HG03460 (cell line): ENCODE data around the gene ZNHIT2.
A peak's percentile ranks its signal among the peaks of the same experiment; 100 is the strongest.
"Not testable (repeated sequence)": the region's sequence is repeated elsewhere in the genome, so short reads cannot be mapped to it uniquely, and the experiment has no call there.

Source experiments
- ATAC-seq: cut with Tn5 transposase; IDR thresholded peaks from one replicate; pipeline ENCODE4 v1.9.1; 2021; ENCODE audit not compliant: unreplicated experiment

ZNHIT2 gene

GRCh38 chr11:65121447-65121864, 4.0 kb upstream of the ZNHIT2 start:
- no peak for ATAC-seq

GRCh38 chr11:65120831-65121230, 3.3 kb upstream of the ZNHIT2 start:
- ATAC-seq, result no peak

GRCh38 chr11:65119670-65119995, 2.1 kb upstream of the ZNHIT2 start:
- no peak for ATAC-seq

- not testable (repeated sequence) for ATAC-seq
Measured at GRCh38 chr11:65118891-65119669, 1.6 kb upstream of the ZNHIT2 start.

GRCh38 chr11:65118097-65118837, 766 bp upstream of the ZNHIT2 start:
- ATAC-seq, result no peak

- no peak for ATAC-seq
Measured at GRCh38 chr11:65116370-65117205, 913 bp downstream of the ZNHIT2 start.

- no peak for ATAC-seq
Measured at GRCh38 chr11:65115361-65116082, 2.0 kb downstream of the ZNHIT2 start.

- no peak for ATAC-seq
Measured at GRCh38 chr11:65114538-65115171, 2.8 kb downstream of the ZNHIT2 start.

- ATAC-seq, result no peak
Measured at GRCh38 chr11:65113839-65114238, 3.7 kb downstream of the ZNHIT2 start.

- ATAC-seq, result no peak
Measured at GRCh38 chr11:65113361-65113756, 4.1 kb downstream of the ZNHIT2 start.

GRCh38 chr11:65112546-65113360, 4.7 kb downstream of the ZNHIT2 start:
- peak; percentile 41 for ATAC-seq

- peak; percentile 46 for ATAC-seq
Measured at GRCh38 chr11:65111744-65112545, 5.6 kb downstream of the ZNHIT2 start, which contains the start of gene TM7SF2. Gene TM7SF2 (plus strand): TSS chr11:65111872. CDS start chr11:65112016, 144 bp downstream.

GRCh38 chr11:65111159-65111743, 6.2 kb downstream of the ZNHIT2 start:
- ATAC-seq, result no peak

- no peak for ATAC-seq
Measured at GRCh38 chr11:65110354-65110861, 7.1 kb downstream of the ZNHIT2 start.

GRCh38 chr11:65109231-65110198, 8.0 kb downstream of the ZNHIT2 start:
- no peak for ATAC-seq

- ATAC-seq, result no peak
Measured at GRCh38 chr11:65108469-65109123, 8.9 kb downstream of the ZNHIT2 start.
